Measurements from ENCODE around the gene KRTAP10-3.

The KRTAP10-3 gene

GRCh38 chr21:44547656-44548331 is 10.8 kb downstream of the KRTAP10-3 start:
- no peak for DNase-seq (ENCODE audit: low spot score)

- DNase-seq (ENCODE audit: low spot score), result no peak
These were observed 14.0 kb downstream of the KRTAP10-3 start for GRCh38 chr21:44544566-44544965.

- DNase-seq (ENCODE audit: low spot score), result no peak
These were observed 15.9 kb downstream of the KRTAP10-3 start for GRCh38 chr21:44542716-44543115.

GRCh38 chr21:44540741-44541288 is 17.8 kb downstream of the KRTAP10-3 start:
- DNase-seq (ENCODE audit: low spot score), result no peak

GRCh38 chr21:44539991-44540666 is 18.5 kb downstream of the KRTAP10-3 start, which contains the start of gene KRTAP10-1:
TSS of gene KRTAP10-1 (minus strand) at chr21:44540195. CDS start at chr21:44540150, 45 bp downstream.
- DNase-seq (ENCODE audit: low spot score), result no peak

GRCh38 chr21:44539046-44539445 is 19.5 kb downstream of the KRTAP10-3 start:
- DNase-seq (ENCODE audit: low spot score), result no peak

- DNase-seq (ENCODE audit: low spot score), result no peak
These were observed 20.4 kb downstream of the KRTAP10-3 start for GRCh38 chr21:44537930-44538911.

GRCh38 chr21:44535963-44536362 is 22.6 kb downstream of the KRTAP10-3 start:
- no peak for DNase-seq (ENCODE audit: low spot score)

- DNase-seq (ENCODE audit: low spot score), result no peak
These were observed 23.9 kb downstream of the KRTAP10-3 start for GRCh38 chr21:44534688-44535087.

- DNase-seq (ENCODE audit: low spot score), result no peak
These were observed 24.5 kb downstream of the KRTAP10-3 start for GRCh38 chr21:44533891-44534627.

GRCh38 chr21:44533121-44533890 is 25.3 kb downstream of the KRTAP10-3 start:
- DNase-seq (ENCODE audit: low spot score), result no peak

GRCh38 chr21:44532712-44533111 is 25.9 kb downstream of the KRTAP10-3 start:
- no peak for DNase-seq (ENCODE audit: low spot score)

- DNase-seq (ENCODE audit: low spot score), result no peak
These were observed 26.7 kb downstream of the KRTAP10-3 start for GRCh38 chr21:44531606-44532564.

- no peak for DNase-seq (ENCODE audit: low spot score)
These were observed 27.5 kb downstream of the KRTAP10-3 start for GRCh38 chr21:44530903-44531605.

- DNase-seq (ENCODE audit: low spot score), result no peak
These were observed 28.2 kb downstream of the KRTAP10-3 start for GRCh38 chr21:44530221-44530902.

- no peak for DNase-seq (ENCODE audit: low spot score)
These were observed 29.0 kb downstream of the KRTAP10-3 start for GRCh38 chr21:44529503-44530125.

GRCh38 chr21:44529011-44529421 is 29.6 kb downstream of the KRTAP10-3 start:
- DNase-seq (ENCODE audit: low spot score), result no peak

- no peak for DNase-seq (ENCODE audit: low spot score)
These were observed 30.0 kb downstream of the KRTAP10-3 start for GRCh38 chr21:44528634-44528995.

Data from HuH-7 (cell line).